ENCODE results near the gene PRTG.
"Not testable (repeated sequence)": the region's sequence is repeated elsewhere in the genome, so short reads cannot be mapped to it uniquely, and the experiment has no call there.

Gene PRTG

DNA sequence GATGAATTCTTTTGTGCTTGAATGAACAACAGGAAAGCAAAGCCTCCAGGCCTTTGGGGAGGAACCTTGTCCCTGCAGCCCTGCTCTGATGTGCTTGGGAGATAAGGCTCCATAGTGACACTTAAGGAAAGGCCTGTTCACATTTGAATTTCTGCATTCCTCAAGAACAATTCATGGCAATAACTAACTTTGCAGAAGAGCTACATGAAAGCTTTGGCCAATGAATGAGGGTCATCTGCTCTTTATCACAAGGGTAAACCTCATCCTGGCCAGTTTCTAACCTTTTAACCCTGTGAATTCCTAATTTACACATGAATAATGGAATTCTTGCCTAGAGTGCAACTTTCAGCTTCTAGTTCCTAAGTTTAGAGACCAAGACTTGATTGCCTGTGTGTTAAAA lies 5.6 kb downstream of the PRTG start:
- Histone ChIP-seq H3K4me3 (replicated peaks; ENCODE audit: insufficient read depth, low read length) (no peak overlapping the region), H3K27ac (replicated peaks) (no peak overlapping the region), H3K27me3 (ENCODE audit: insufficient read depth, poor library complexity, severe bottlenecking) (peaks cover 30% of the 10 kb centered on the region)
- TF ChIP-seq POLR2AphosphoS5 (IDR thresholded peaks at IDR 0.05; ENCODE audit: low read depth) = no peak
- TF ChIP-seq GABPA (IDR thresholded peaks at IDR 0.05; ENCODE audit: low read depth) = no peak
- TF ChIP-seq, protein P1, sequence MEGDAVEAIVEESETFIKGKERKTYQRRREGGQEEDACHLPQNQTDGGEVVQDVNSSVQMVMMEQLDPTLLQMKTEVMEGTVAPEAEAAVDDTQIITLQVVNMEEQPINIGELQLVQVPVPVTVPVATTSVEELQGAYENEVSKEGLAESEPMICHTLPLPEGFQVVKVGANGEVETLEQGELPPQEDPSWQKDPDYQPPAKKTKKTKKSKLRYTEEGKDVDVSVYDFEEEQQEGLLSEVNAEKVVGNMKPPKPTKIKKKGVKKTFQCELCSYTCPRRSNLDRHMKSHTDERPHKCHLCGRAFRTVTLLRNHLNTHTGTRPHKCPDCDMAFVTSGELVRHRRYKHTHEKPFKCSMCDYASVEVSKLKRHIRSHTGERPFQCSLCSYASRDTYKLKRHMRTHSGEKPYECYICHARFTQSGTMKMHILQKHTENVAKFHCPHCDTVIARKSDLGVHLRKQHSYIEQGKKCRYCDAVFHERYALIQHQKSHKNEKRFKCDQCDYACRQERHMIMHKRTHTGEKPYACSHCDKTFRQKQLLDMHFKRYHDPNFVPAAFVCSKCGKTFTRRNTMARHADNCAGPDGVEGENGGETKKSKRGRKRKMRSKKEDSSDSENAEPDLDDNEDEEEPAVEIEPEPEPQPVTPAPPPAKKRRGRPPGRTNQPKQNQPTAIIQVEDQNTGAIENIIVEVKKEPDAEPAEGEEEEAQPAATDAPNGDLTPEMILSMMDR (IDR thresholded peaks at IDR 0.05; ENCODE audit: insufficient read depth, low read length) = no peak
- TF ChIP-seq SPI1 (IDR thresholded peaks at IDR 0.05; ENCODE audit: borderline replicate concordance, low read depth) = no peak
- TF ChIP-seq, protein P2, sequence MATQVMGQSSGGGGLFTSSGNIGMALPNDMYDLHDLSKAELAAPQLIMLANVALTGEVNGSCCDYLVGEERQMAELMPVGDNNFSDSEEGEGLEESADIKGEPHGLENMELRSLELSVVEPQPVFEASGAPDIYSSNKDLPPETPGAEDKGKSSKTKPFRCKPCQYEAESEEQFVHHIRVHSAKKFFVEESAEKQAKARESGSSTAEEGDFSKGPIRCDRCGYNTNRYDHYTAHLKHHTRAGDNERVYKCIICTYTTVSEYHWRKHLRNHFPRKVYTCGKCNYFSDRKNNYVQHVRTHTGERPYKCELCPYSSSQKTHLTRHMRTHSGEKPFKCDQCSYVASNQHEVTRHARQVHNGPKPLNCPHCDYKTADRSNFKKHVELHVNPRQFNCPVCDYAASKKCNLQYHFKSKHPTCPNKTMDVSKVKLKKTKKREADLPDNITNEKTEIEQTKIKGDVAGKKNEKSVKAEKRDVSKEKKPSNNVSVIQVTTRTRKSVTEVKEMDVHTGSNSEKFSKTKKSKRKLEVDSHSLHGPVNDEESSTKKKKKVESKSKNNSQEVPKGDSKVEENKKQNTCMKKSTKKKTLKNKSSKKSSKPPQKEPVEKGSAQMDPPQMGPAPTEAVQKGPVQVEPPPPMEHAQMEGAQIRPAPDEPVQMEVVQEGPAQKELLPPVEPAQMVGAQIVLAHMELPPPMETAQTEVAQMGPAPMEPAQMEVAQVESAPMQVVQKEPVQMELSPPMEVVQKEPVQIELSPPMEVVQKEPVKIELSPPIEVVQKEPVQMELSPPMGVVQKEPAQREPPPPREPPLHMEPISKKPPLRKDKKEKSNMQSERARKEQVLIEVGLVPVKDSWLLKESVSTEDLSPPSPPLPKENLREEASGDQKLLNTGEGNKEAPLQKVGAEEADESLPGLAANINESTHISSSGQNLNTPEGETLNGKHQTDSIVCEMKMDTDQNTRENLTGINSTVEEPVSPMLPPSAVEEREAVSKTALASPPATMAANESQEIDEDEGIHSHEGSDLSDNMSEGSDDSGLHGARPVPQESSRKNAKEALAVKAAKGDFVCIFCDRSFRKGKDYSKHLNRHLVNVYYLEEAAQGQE (IDR thresholded peaks at IDR 0.05; ENCODE audit: insufficient replicate concordance, low read depth) = no peak
- no peak for DNase-seq (ENCODE audit: low read depth in 1 of 2, low spot score in 1 of 2)

DNA sequence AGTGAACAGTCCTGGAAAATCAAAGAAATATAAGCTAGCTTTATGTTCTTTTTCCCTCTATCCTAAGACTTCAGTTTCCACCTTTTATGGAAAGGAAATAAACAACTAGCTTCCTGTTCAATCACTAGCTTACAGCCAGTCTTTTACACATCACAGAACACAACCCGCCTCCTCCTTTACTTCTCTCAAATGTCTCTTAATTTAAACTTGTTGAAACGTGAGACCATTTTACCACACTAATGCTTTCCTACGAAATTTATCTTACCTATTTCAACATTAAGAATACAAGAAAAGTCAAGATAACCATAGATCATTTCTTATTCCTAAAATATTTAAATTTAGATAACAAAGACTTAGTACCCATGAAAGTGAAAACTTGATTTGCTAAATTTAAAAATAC lies 6.2 kb downstream of the PRTG start:
- H3K27ac ChIP-seq (replicated peaks) = no peak overlapping the region
- H3K27me3 ChIP-seq (ENCODE audit: insufficient read depth, poor library complexity, severe bottlenecking) = peaks cover 25% of the 10 kb centered on the region
- no peak for DNase-seq (ENCODE audit: low read depth in 1 of 2, low spot score in 1 of 2)
- no peak overlapping the region for H3K4me3 ChIP-seq (replicated peaks; ENCODE audit: insufficient read depth, low read length)
- TF ChIP-seq GABPA (IDR thresholded peaks at IDR 0.05; ENCODE audit: low read depth) (no peak), POLR2AphosphoS5 (IDR thresholded peaks at IDR 0.05; ENCODE audit: low read depth) (no peak), SPI1 (IDR thresholded peaks at IDR 0.05; ENCODE audit: borderline replicate concordance, low read depth) (no peak)
- TF ChIP-seq, protein P2 (IDR thresholded peaks at IDR 0.05; ENCODE audit: insufficient replicate concordance, low read depth) = no peak
- TF ChIP-seq, protein P1 (IDR thresholded peaks at IDR 0.05; ENCODE audit: insufficient read depth, low read length) = no peak

DNA sequence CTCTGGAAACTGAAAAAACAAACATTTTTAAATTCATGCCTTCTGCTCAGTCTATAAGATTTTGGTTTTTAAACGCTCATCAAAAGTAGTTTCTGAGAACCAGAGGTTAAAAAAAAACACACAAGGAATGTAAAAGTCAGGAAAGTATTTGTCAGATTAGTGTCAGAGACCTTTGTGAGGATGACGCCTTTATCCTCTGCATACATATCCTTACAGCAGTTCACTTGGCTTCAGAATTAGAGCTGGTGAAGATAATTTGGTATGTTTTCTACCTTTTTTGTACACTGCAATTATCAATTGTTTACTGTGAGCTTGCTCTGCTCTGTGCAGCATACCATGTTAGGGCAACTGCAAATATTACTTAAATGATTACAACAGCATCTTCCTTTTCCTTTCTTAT lies 8.3 kb downstream of the PRTG start:
- TF ChIP-seq GABPA (IDR thresholded peaks at IDR 0.05; ENCODE audit: low read depth) = no peak
- no peak for TF ChIP-seq POLR2AphosphoS5 (IDR thresholded peaks at IDR 0.05; ENCODE audit: low read depth)
- no peak for TF ChIP-seq SPI1 (IDR thresholded peaks at IDR 0.05; ENCODE audit: borderline replicate concordance, low read depth)
- TF ChIP-seq, protein P2 (IDR thresholded peaks at IDR 0.05; ENCODE audit: insufficient replicate concordance, low read depth) = no peak
- TF ChIP-seq, protein P1 (IDR thresholded peaks at IDR 0.05; ENCODE audit: insufficient read depth, low read length) = no peak
- Histone ChIP-seq H3K27ac (replicated peaks) (no peak overlapping the region), H3K27me3 (ENCODE audit: insufficient read depth, poor library complexity, severe bottlenecking) (peaks cover 7% of the 10 kb centered on the region), H3K4me3 (replicated peaks; ENCODE audit: insufficient read depth, low read length) (no peak overlapping the region)
- DNase-seq (ENCODE audit: low read depth in 1 of 2, low spot score in 1 of 2) = no peak

DNA sequence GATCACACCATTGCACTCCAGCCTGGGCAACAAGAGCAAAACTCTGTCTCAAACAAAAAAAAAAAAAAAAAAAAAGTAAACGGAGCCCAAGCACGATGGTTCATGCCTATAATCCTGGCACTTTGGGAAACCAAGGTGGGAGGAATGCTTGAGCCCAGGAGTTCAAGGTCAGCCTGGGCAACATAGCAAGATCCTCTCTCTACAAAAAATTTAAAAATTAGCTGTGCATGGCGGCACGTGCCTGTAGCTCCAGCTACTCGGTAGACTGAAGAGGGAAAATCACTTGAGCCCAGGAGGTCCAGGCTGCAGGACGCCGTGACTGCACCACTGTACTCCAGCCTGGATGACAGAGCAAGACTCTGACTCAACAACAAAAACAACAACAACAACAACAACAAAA lies 9.5 kb downstream of the PRTG start:
- not testable (repeated sequence) for DNase-seq (ENCODE audit: low read depth in 1 of 2, low spot score in 1 of 2); H3K27ac ChIP-seq (replicated peaks); H3K4me3 ChIP-seq (replicated peaks; ENCODE audit: insufficient read depth, low read length); H3K27me3 ChIP-seq (ENCODE audit: insufficient read depth, poor library complexity, severe bottlenecking)
